ENCODE data around the gene PRR5L. TPM values are rescaled to one million over a fixed set of nuclear protein-coding genes. Genes with fewer than 3 reads are reported as not detected.

The PRR5L gene
- total RNA-seq, 1 experiment from 2014 or later = not detected

GRCh38 chr11:36313750-36314433, 17.8 kb downstream of the PRR5L start:
- POLR2A ChIA-PET = no interaction called here

GRCh38 chr11:36314434-36314767, 18.3 kb downstream of the PRR5L start:
- H3K4me1 ChIP-seq = no peaks in the 10 kb centered on the region
- POLR2A ChIA-PET = no interaction called here
- no TSS peak for BruUV-seq (replicated peaks)
- TF ChIP-seq CTCF (IDR thresholded peaks at IDR 0.05; ENCODE audit: insufficient read depth in 1 of 2, low read depth in 1 of 2, low read length in 1 of 2, severe bottlenecking in 1 of 2, unreplicated experiment in 1 of 2) = no peak
- Mint-ChIP-seq H3K27ac (ENCODE audit: unreplicated experiment) (no peak overlapping the region), H3K4me3 (ENCODE audit: unreplicated experiment) (no peak overlapping the region), H3K4me1 (ENCODE audit: low read depth, unreplicated experiment) (no peaks in the 10 kb centered on the region), H3K9me3 (ENCODE audit: unreplicated experiment) (no peaks in the 10 kb centered on the region), H3K27me3 (ENCODE audit: insufficient read depth, unreplicated experiment) (peaks cover 7% of the 10 kb centered on the region), H3K36me3 (ENCODE audit: insufficient read depth, unreplicated experiment) (no peaks in the 10 kb centered on the region)
- no peak for DNase-seq
- H3K4me3 ChIP-seq (ENCODE audit: low read depth, low read length) = no peak overlapping the region
- H3K9me3 ChIP-seq = no peaks in the 10 kb centered on the region
- CTCF ChIA-PET = no interaction called here
- intact Hi-C loops (cut with micrococcal nuclease; ENCODE audit: unreplicated experiment) = no loop called here
- H3K27me3 ChIP-seq (replicated peaks; ENCODE audit: control insufficient read depth, insufficient read depth, low read length) = no peaks in the 10 kb centered on the region
- no peaks in the 10 kb centered on the region for H3K36me3 ChIP-seq (ENCODE audit: control insufficient read depth, insufficient read depth, low read length)

More at GRCh38 chr11:36313750-36314433, 17.8 kb downstream of the PRR5L start:
- BruUV-seq (replicated peaks) = no TSS peak
- Mint-ChIP-seq H3K36me3 (ENCODE audit: insufficient read depth, unreplicated experiment) (no peaks in the 10 kb centered on the region), H3K4me3 (ENCODE audit: unreplicated experiment) (no peak overlapping the region), H3K4me1 (ENCODE audit: low read depth, unreplicated experiment) (no peaks in the 10 kb centered on the region), H3K27ac (ENCODE audit: unreplicated experiment) (no peak overlapping the region), H3K27me3 (ENCODE audit: insufficient read depth, unreplicated experiment) (peaks cover 5% of the 10 kb centered on the region), H3K9me3 (ENCODE audit: unreplicated experiment) (no peaks in the 10 kb centered on the region)
- no peak for TF ChIP-seq CTCF (IDR thresholded peaks at IDR 0.05; ENCODE audit: insufficient read depth in 1 of 2, low read depth in 1 of 2, low read length in 1 of 2, severe bottlenecking in 1 of 2, unreplicated experiment in 1 of 2)
- Histone ChIP-seq H3K36me3 (ENCODE audit: control insufficient read depth, insufficient read depth, low read length) (no peaks in the 10 kb centered on the region), H3K4me3 (ENCODE audit: low read depth, low read length) (no peak overlapping the region), H3K4me1 (no peaks in the 10 kb centered on the region), H3K9me3 (no peaks in the 10 kb centered on the region), H3K27me3 (replicated peaks; ENCODE audit: control insufficient read depth, insufficient read depth, low read length) (no peaks in the 10 kb centered on the region)
- intact Hi-C loops (cut with micrococcal nuclease; ENCODE audit: unreplicated experiment) = no loop called here
- CTCF ChIA-PET = no interaction called here
- DNase-seq = no peak

- no peak for TF ChIP-seq CTCF (IDR thresholded peaks at IDR 0.05; ENCODE audit: insufficient read depth in 1 of 2, low read depth in 1 of 2, low read length in 1 of 2, severe bottlenecking in 1 of 2, unreplicated experiment in 1 of 2)
Measured at GRCh38 chr11:36316049-36316448, 20.0 kb downstream of the PRR5L start.

More at GRCh38 chr11:36316049-36316448, 20.0 kb downstream of the PRR5L start:
- no TSS peak for BruUV-seq (replicated peaks)
- no peaks in the 10 kb centered on the region for H3K36me3 ChIP-seq (ENCODE audit: control insufficient read depth, insufficient read depth, low read length)
- no peak overlapping the region for H3K4me3 ChIP-seq (ENCODE audit: low read depth, low read length)
- H3K4me3 Mint-ChIP-seq (ENCODE audit: unreplicated experiment) = no peak overlapping the region
- H3K9me3 ChIP-seq = no peaks in the 10 kb centered on the region
- CTCF ChIA-PET = no interaction called here
- no peaks in the 10 kb centered on the region for H3K9me3 Mint-ChIP-seq (ENCODE audit: unreplicated experiment)
- no peaks in the 10 kb centered on the region for H3K27me3 ChIP-seq (replicated peaks; ENCODE audit: control insufficient read depth, insufficient read depth, low read length)
- H3K27me3 Mint-ChIP-seq (ENCODE audit: insufficient read depth, unreplicated experiment) = peaks cover 7% of the 10 kb centered on the region
- no peaks in the 10 kb centered on the region for H3K4me1 Mint-ChIP-seq (ENCODE audit: low read depth, unreplicated experiment)
- POLR2A ChIA-PET = no interaction called here
- H3K36me3 Mint-ChIP-seq (ENCODE audit: insufficient read depth, unreplicated experiment) = no peaks in the 10 kb centered on the region
- no peak for DNase-seq
- H3K4me1 ChIP-seq = no peaks in the 10 kb centered on the region
- intact Hi-C loops (cut with micrococcal nuclease; ENCODE audit: unreplicated experiment) = no loop called here
- no peak overlapping the region for H3K27ac Mint-ChIP-seq (ENCODE audit: unreplicated experiment)
